Fibroblast of pulmonary artery (primary cell): ENCODE results near the gene TARS3.

ENCODE experiments used
- DNase-seq: peaks from one replicate; pipeline ENCODE4 v3.0.0-alpha.2; 2010; ENCODE audit warnings: low read depth
- H3K4me3 ChIP-seq: replicated peaks from 2 replicates; pipeline ENCODE4 v1.5.1; 2011; ENCODE audit warnings: low read depth, mild to moderate bottlenecking, control low read depth, low read length, moderate library complexity
- CTCF ChIP-seq: IDR thresholded peaks from 2 replicates; pipeline ENCODE4 v1.5.1; 2011; ENCODE audit warnings: mild to moderate bottlenecking, control low read depth, low read length, inconsistent platforms; ENCODE audit errors: missing control alignments

The TARS3 gene

GRCh38 chr15:101607108-101607507 is 117.2 kb downstream of the TARS3 start:
- DNase-seq: no peak
- H3K4me3 ChIP-seq: no peak overlapping the region
- TF ChIP-seq CTCF: no peak

GRCh38 chr15:101604124-101604874 is 120.0 kb downstream of the TARS3 start:
- TF ChIP-seq CTCF: no peak
- no peak for DNase-seq
- H3K4me3 ChIP-seq: no peak overlapping the region
